ENCODE data around the gene ZNF438.
A peak's percentile ranks its signal among the peaks of the same experiment; 100 is the strongest.

ZNF438 gene

DNA sequence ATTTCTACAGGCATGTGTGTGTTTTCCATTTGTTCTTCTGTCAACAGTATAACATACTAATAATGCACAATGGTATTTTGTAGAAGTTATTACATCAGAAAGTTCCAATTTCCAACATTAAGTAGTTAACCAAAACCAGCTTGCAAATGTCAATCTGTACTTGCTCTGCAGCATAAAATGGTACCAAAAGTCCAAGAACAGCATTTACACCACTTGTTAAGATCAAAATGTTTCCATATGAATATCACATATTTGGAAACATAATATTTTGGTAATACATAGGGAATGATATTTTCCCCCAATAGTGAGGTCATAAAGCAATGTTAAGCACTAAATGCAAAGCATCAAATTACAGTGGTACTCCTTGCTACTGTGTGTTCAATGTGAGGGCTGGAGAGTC lies 162.1 kb downstream of the ZNF438 start:
- DNase-seq, result no peak

DNA sequence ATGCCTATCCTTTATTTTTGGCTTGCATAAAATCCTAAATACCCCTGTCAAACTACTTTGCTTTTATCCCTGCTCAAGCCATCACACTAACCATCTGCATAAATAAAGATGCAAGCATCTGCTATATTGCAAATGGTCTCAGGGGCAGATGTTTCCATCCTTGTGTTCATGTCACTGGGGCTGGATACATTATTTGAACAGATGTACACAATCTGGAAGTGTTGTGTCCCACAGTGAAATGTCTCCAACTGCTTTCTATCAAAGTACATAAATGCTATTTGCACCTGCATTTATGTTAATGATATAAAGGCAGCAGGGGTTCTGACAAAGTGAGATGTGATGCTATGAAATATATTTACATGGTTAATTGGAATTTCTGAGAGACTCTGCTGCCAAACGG lies 163.1 kb downstream of the ZNF438 start:
- DNase-seq, result peak; percentile 47

DNA sequence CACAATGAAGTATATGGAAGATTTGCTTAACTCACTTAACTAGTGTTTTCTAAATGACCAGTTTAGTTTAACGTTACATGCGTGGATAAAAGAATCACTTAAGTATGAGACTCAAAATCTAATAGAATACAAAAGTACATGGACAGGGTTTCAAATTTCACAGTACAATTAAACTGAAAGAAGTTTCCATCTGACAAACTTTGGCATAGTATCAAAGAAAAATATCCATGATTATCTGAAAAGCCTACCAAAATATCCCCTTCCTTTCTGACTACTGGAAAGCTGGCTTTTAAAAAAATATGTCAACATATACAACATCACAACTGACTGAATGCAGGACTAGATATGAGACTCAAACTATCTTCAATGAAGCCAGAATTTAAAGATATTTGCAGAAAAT lies 164.8 kb downstream of the ZNF438 start:
- no peak for DNase-seq

DNA sequence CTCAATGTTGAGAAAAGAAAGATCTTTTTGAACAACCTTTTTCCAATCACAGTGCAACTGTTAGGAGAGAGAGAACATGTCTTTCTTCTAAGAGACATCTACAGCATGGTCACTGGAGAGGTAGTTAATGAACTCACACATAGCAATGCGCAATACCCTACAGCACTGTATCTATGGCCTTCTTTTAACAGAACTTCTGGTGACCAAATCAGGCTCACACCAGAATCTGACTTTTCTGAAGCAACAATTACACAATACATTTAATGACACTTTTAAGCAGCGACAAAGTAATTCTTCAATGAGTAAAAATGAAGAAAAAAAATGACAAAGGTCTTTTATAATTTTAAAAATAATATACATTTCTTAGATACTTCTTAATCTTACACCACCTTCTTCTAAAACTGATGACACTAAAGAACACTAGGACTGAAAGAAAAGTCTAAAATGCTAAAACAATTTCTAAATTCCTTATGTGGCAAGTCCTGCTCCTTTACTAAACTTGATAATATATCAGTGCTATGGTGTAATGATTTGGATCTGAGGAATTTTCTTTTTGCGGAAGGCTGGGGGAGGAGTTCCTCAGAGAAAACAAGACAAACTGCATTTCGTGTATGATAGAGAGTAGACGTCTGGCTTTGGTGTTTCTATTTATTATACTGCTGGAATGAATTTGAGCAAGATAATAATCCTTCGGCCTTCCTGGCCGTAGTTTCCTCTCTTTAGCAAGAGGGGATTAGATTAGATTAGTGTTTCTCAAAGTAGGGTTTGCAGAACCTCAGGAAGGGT lies 166.3 kb downstream of the ZNF438 start:
- DNase-seq, result no peak

DNA sequence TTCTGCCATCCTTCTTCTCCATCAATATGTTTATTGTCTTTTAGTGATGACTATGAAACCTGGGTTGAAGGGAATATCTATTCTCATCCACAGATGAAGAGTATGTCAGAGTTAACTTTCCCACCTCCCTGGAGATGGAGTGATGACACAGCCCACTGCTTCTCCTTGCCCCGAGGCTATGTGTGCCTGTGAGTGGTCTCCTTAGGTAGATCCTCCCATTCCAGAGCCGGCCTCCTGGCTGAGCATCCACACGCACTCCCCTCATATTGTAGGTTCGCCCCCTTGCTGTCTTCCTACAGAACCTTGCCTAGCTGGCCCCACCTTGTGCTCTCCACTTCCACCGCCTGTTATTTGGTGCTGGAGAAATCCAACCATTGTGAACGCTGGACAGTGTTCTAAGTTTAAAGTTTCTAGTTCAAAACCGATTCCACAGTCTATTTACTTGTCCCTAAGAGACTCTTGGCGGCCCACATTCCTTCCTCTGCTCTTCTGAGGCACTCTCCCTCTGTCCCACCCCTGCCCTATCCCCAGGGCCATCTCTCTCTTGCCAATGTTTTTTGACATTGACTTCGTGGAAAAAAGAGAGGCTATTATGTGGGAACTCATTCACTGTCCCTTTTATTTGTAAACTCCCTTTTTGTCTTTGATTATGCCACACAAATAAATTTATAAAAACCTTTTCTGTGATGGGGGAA lies 168.0 kb downstream of the ZNF438 start:
- no peak for DNase-seq

DNA sequence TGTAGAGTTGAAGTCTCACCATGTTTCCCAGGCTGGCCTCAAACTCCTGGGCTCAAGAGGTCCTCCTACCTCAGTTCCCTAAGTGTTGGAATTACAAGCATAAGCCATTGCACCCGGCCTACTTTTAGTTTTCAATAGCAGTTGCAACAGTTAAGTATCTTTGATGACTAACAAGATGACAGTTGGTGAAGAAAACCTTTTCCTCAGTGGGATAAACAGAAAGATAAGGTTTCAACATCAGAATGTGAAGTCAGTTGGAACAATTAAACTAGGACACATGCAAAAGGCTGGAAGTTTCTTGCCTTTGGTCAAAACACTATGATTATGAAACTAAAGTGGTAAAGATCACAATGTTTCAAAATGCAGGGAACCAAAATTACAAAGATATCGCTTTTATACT lies 169.2 kb downstream of the ZNF438 start:
- DNase-seq, result peak; percentile 21

DNA sequence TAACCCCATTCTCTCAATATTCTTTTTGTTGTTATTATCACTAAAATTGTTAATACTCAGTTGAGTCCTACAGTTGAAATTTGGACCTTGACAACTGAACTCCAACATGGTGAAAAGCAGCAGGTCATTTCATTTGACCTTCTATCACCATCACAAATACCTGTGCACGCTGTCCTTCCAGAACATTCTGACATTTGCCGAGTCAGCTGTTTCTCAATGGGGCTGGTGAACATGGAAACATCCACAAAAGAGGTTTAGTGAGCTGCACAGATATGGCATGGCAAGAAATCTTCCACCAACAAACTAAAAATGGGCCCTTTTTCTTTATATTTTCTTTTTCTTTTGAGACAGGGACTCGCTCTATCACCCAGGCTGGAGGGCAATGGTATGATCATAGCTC lies 169.7 kb downstream of the ZNF438 start:
- no peak for DNase-seq

DNA sequence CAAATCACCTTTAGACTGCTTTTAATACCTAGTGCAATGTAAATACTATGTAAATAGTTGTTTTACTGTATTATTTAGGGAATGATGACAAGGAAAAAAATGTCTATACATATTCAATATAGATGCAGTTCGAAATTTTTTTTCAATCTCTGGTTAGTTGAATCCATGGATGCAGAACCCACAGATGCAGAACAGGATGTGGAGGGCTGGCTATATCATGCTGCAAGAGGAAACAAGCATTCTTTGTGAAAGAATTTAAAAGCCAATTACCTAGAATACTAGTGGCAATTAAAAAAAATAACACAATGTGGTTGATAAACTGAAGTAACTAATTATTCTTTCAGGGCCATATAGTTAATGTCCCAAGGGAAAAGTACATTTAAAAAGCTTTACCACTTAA lies 170.4 kb downstream of the ZNF438 start:
- DNase-seq, result no peak

DNA sequence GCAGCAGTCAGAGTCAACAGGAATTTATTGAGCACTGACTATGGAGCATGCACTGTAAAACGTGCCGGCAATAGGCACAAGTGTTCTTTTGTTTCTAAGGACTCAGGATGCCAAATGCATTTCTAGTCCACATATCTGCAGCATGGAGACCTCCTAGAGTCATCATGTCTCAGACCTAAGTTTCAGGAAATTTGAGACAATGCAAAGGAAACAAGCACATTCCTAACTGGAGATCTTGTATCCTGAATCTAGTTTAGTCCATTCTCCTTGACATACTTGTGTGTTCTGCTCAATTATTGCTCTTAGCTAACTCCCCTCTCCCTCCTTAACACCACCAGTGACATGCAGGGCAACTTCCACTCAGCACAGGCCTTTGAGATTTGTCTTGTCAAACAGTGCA lies 173.2 kb downstream of the ZNF438 start:
- no peak for DNase-seq

DNA sequence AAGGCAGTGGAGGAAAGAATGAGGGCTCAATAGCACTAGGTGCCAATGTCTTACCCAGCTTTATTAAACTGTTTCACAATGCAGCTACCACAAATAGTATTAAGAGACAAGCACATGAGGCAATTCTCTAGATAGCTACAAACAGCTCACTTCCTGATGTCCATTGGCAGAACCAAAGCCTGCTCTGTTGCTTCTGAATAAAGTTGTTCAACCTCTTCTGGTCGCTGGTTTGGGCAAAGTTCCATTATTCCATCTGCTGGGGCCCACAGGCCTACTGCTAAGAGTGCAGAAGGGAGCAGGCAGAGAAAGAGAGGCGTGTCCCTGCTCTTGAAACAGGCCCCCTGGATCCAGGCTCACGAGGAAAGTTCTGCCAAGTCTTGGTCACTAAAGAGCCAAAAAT lies 173.9 kb downstream of the ZNF438 start:
- DNase-seq, result no peak

DNA sequence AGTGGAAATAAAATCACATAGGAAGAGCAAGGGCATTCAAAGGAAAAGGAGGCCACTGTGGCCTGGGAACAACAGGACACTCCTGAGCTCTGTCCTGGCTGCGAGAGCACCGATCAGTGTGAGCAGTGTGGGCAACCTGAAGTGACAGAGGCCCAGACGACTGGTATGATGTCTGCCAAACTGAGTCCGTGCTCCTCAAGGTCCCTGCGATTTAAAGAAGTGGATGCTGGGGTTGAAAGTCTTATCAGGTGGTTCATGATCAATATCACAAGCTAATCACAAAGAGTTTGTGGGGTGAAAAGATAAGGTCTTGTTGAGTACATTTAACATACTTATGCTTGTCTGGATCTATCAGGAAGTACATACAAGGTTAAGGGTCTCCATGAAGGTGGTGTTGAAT lies 176.5 kb downstream of the ZNF438 start:
- no peak for DNase-seq

DNA sequence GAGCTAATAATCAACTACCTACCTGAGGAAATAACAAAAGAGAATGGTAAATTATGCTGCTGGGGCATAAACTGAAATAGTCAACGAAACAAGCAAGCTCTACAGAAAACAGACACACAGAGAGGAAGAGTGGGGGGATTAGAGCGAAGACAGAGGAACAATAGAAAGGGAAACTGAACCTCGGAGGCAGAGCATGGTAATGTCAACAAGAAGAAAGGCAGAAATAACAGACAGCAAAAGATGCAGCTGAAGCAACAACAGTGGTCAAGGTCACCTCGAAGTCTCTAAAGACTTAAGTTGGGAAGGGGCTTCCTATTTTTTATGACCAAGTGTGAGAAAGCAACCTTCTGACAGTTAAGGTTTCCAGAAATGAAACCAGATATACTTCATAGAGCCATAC lies 177.0 kb downstream of the ZNF438 start:
- no peak for DNase-seq

DNA sequence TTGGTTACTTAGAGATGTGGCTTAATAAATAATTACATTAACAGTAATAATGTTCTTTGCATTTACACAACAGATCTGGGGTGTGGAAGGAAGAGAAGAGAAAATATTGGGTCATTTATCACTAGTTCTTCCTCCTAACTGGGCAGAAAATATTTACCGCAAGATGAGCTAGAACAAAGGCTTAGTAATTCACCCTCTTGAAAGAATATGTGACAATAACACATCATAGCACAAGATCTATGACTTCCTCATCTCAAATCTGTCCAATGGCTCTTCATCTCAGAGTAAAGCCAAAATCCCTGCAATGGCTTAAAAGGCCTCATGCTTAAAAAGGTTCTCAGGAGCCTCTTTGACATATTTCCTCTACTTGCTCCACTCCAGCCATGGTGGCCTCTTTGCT lies 178.6 kb downstream of the ZNF438 start:
- DNase-seq, result no peak

DNA sequence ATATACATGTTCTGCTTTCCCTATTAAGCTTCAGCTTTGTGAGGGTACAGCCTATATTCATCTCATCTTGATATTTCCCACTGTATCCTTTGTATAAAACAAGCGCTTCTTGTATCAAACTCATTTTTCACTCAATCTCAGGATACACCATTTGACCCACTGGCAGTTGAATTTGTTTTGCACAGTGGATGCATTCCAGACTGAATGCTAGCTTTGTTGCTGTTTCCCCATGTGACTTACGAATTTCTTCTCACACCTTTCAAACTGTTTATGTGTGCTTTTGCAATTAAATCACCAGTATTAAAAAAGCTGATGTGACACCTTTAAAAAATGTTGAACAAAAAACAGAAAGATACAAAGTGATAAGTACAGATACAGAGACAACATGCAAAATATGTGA lies 180.9 kb downstream of the ZNF438 start:
- DNase-seq, result no peak

DNA sequence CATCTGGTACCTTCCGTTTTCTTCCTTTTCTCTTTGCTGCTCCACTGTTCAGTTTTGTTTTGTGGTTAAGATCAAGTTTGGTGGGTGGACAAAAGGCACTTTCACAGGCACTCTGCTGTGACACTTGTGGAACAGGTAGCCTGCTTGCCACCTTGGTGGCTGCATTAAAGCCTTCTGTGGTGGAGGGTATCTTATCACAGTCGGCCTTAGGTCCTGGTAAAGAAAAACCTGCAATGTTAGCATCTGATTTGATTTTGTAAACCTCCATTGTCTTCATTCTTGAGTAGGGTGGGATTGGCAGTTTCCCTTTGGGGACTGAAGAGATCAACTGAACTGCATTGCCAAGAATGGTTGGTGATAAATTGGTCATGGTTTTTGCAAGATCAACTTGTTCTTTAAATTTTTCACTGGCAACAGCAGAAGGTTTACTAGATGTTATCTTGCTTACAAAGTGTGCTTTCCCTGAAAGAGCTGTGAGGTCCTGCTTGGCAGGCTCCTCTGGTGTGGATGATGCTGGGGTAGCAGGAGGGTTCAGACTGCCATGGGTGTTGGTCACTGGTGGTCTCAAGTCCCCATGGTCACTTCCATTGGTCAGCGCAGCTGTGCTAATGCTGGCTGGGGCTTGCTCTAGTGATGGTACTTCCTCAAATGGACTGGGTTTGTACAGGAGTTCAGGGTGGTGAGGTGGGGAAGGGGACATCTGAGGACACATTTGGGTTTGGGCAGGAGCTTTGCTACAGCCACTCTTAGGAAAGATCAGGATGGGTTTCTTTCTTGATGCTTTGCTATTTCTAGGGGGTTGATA lies 182.2 kb downstream of the ZNF438 start:
- no peak for DNase-seq

DNA sequence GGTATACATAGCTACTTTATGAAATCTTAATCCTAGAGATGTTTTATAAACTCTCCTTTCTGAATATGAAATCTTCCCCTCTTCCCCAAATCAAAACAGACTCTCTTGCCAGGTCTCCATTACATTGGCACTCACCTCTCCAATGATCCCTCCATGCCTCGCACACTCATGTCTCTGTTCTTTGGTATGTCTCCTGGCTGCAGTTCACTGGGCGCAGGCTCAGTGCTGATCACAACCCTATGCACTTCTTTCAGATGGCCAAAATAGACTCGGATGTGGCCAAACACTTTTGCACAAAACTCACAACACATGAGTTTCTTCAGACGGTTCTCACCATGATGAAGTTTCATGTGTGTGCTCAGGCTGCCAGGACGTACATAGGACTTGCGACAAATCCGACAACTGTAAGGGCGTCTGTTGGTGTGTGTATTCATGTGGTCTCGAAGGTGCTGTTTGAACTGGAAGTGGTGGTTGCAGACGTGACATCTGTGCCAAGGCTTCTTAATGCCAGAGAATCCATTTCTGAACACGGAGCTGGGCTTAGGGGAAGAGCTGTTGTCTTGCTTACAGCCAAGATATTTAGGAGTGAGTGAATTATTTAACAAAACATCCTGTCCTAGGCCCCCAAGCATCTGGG lies 183.2 kb downstream of the ZNF438 start:
- DNase-seq, result no peak

DNA sequence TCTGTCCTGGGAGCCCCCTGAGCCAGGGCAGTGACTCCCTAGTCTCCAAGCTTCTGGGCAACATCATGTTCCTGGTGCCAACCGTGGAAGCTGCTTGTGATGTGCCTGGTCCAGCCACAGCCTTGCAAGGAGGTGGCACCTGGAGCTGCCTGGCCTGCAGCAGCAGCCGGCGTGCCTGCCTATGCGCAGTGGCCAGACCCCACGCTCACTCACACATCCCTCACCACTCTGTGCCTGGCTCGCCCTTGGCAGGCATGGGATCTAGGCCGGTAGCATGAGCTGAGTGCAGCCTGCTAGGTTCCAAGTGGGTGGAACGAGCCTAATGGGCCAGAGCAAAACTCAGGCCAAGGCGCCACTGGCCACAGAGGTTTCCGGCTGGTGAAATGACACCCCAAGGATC lies 184.0 kb downstream of the ZNF438 start:
- no peak for DNase-seq

DNA sequence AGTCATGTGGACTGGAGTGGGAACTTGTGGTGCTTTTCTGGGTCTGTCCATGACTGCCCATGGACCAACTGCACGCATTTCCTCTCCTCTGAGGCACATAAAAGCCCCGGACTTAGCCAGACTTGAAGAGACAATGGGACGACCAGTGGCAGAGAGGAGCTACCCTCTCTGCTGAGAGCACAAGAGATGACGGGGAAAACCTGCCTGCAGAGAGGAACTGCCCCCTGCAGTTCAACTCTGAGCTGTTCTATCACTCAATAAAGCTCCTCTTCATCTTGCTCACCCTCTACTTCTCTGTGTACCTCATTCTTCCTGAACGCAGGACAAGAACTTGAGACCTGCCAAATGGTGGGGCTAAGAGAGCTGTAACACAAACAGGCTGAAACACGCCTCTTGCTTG lies 184.5 kb downstream of the ZNF438 start:
- DNase-seq, result no peak

DNA sequence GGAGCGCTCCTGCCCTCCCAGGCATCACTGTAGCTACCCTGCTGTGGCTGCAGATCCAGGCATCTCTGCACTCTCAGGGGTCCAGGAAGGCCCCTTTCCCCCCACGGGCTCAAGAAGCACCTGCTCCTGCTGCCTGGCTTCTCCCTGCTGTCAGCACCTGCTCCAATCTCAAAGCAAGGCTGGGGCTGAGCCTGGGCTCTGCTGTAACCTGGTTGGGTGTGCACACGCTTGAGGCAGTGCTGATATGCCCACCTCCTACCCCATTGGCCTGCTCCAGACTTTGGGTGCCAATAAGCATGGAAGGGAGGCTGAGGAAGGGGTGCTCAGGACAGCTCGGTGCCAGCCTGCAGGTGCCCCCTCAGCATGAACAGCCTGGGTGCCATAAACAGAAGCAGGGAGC lies 185.0 kb downstream of the ZNF438 start:
- no peak for DNase-seq

DNA sequence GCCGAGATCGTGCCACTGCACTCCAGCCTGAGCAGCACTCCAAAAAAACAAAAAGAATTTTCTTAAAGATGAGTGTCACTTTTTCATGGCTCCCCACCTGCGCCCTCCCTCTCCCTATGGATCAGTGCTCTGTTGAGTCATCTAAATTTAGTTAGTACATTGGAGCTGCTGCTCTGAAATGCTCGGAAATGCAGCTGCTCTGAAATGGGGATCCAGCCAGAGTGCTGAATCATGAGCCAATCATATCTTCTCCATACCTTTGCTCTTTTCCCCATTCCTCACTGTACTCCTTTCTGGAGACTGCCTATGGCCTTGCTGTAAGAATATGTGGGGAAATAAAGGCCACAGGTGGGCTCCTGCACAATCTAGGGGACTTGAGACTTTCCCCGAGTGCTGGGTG lies 188.8 kb downstream of the ZNF438 start:
- no peak for DNase-seq

DNA sequence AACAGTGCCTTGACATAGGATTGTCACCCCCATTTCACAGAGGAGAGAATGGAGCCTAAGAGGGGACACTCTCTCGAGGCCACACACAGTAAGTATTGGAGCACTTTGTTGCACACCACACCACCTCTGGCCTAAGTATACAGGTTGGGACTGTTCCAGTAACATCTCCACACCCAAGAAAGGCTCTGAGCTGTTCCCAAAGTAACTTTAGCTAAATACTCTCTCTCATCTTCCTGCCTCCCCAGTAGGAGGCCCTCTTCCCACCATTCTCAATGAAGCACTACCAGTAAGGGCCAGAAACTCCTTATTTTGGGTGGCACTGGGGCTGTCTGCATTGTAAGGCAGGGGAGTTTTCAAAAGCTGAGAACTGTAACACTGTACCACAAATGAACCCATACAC lies 189.5 kb downstream of the ZNF438 start:
- DNase-seq, result no peak

DNA sequence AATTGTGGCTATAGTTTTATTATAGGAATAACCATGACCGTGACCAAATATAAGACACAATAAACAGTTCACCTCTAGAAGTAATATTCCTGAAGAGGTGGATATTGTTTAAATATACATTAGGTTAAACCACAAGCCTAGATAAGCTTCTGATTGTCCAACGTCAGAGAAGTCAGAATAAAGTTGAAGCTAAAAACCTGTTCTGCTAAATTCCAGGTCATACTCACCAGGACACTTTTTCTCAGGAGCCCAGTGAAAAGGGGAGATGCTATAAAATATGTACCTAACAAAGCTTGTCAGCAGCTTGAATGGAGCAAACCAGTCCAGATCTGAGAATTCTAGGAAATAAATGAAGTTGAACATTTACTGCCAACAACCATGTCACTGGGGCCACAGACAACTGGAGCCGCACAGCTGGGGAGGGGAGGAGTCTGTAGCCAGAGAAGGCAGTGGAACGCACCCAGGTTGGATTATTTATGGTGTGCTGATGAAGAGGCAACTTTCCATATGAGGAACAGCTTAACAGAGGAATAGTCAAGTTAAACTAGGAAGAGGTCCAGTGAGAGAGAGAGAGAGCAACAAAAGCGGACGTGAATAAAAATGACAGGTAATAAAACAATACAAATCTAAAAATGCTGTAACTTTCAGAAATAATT lies 191.1 kb downstream of the ZNF438 start:
- DNase-seq, result no peak

DNA sequence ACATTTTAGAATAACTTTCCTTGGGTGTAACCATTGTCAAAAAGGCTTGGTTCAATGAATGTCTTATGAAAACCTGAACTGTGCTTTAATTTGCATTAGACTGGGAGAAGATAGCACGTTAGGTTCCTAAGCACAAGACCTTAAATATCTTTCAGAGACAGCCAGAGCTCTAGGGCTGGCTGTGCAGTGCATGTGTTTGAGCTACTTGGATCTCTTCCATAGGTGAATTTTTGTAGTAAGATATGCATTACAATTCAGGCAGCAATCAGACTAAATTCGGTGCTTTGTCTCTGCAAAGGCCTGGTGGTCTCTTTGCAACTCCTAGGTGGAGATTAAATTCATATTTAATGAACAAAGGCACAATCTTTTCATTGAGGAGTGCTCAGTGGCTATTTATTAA lies 192.0 kb downstream of the ZNF438 start:
- no peak for DNase-seq
